WTC11 (cell line): Measurements from ENCODE around the gene ARHGAP45.

Source experiments
- ETV6 ChIP-seq: sonication (generic); formaldehyde crosslinking; IDR thresholded peaks from 2 replicates; pipeline ENCODE4 v1.8.1; 2022; ENCODE audit warnings: mild to moderate bottlenecking, missing genetic modification reagents
- NR3C1 ChIP-seq: sonication (generic); formaldehyde crosslinking; conservative IDR thresholded peaks from 2 replicates; pipeline ENCODE4 v1.8.1; 2023; ENCODE audit warnings: low read depth, mild to moderate bottlenecking, missing genetic modification reagents
- TF ChIP-seq, protein P1 (sequence below): fragments of 200-600 bp; IDR thresholded peaks from 2 replicates; pipeline ENCODE4 v1.8.0; 2022; ENCODE audit warnings: antibody characterized with exemption
- TF ChIP-seq, protein P2 (sequence below): sonication (generic); formaldehyde crosslinking; IDR thresholded peaks from 2 replicates; pipeline ENCODE4 v1.8.1; 2022; ENCODE audit warnings: low read depth, missing genetic modification reagents, borderline replicate concordance
- TF ChIP-seq, protein P3 (sequence below): sonication (generic); formaldehyde crosslinking; IDR thresholded peaks from 2 replicates; pipeline ENCODE4 v1.8.1; 2023; ENCODE audit warnings: mild to moderate bottlenecking, missing genetic modification reagents, borderline replicate concordance
- TF ChIP-seq, protein P4 (sequence below): sonication (generic); formaldehyde crosslinking; IDR thresholded peaks from 2 replicates; pipeline ENCODE4 v1.8.1; 2023; ENCODE audit warnings: mild to moderate bottlenecking, missing genetic modification reagents, moderate library complexity
- TF ChIP-seq, protein P5 (sequence below): sonication (generic); formaldehyde crosslinking; IDR thresholded peaks from 2 replicates; pipeline ENCODE4 v1.8.1; 2023; ENCODE audit warnings: mild to moderate bottlenecking, missing genetic modification reagents
- TF ChIP-seq, protein P6 (sequence below): fragments of 250-450 bp; sonication (Bioruptor Pico); IDR thresholded peaks from 2 replicates; pipeline ENCODE4 v1.9.0; 2021; ENCODE audit warnings: mild to moderate bottlenecking, borderline replicate concordance

DNA sequence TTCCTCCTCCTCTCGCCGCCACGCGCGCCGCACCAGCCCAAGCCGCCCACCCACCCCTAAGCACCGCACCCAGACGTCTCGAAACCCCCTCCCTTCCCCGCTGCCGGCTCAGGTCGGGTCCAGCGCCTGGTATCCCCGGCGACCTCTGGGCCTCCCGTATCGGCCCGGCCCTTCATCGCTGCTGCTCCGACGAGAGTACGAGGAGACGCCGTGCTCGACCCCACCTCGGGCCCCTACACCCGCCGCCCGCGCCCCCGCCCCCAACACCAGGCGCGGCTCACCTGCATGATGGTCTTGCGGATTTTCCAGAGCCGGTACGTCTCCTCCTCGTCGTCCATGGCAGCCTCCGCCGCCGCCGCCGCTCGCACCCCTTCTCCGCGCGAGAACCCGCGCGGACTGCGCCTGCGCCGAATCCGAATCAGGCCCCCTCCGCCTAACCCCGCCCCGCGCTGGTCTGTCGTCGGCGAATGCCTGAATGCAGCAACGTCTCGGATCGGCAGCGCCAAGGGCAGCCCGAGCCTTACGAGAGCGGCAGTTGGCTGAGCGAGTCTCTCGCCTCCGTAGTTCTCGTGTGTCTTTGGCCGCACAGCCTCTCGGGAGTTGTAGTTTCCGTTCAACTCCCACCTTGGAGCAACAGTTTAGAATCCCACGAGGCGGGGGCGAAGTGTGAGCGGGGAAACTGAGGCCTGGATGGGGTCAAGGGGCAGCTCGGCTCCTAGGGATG lies 28.2 kb downstream of the ARHGAP45 start, which contains the start of gene POLR2E:
- TF ChIP-seq, protein P1, sequence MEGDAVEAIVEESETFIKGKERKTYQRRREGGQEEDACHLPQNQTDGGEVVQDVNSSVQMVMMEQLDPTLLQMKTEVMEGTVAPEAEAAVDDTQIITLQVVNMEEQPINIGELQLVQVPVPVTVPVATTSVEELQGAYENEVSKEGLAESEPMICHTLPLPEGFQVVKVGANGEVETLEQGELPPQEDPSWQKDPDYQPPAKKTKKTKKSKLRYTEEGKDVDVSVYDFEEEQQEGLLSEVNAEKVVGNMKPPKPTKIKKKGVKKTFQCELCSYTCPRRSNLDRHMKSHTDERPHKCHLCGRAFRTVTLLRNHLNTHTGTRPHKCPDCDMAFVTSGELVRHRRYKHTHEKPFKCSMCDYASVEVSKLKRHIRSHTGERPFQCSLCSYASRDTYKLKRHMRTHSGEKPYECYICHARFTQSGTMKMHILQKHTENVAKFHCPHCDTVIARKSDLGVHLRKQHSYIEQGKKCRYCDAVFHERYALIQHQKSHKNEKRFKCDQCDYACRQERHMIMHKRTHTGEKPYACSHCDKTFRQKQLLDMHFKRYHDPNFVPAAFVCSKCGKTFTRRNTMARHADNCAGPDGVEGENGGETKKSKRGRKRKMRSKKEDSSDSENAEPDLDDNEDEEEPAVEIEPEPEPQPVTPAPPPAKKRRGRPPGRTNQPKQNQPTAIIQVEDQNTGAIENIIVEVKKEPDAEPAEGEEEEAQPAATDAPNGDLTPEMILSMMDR = no peak
- TF ChIP-seq, protein P2, sequence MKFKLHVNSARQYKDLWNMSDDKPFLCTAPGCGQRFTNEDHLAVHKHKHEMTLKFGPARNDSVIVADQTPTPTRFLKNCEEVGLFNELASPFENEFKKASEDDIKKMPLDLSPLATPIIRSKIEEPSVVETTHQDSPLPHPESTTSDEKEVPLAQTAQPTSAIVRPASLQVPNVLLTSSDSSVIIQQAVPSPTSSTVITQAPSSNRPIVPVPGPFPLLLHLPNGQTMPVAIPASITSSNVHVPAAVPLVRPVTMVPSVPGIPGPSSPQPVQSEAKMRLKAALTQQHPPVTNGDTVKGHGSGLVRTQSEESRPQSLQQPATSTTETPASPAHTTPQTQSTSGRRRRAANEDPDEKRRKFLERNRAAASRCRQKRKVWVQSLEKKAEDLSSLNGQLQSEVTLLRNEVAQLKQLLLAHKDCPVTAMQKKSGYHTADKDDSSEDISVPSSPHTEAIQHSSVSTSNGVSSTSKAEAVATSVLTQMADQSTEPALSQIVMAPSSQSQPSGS (CRISPR knock-in tag) = no peak
- TF ChIP-seq ETV6 (CRISPR knock-in tag) (no peak), NR3C1 (CRISPR knock-in tag) (no peak)
- TF ChIP-seq, protein P3, sequence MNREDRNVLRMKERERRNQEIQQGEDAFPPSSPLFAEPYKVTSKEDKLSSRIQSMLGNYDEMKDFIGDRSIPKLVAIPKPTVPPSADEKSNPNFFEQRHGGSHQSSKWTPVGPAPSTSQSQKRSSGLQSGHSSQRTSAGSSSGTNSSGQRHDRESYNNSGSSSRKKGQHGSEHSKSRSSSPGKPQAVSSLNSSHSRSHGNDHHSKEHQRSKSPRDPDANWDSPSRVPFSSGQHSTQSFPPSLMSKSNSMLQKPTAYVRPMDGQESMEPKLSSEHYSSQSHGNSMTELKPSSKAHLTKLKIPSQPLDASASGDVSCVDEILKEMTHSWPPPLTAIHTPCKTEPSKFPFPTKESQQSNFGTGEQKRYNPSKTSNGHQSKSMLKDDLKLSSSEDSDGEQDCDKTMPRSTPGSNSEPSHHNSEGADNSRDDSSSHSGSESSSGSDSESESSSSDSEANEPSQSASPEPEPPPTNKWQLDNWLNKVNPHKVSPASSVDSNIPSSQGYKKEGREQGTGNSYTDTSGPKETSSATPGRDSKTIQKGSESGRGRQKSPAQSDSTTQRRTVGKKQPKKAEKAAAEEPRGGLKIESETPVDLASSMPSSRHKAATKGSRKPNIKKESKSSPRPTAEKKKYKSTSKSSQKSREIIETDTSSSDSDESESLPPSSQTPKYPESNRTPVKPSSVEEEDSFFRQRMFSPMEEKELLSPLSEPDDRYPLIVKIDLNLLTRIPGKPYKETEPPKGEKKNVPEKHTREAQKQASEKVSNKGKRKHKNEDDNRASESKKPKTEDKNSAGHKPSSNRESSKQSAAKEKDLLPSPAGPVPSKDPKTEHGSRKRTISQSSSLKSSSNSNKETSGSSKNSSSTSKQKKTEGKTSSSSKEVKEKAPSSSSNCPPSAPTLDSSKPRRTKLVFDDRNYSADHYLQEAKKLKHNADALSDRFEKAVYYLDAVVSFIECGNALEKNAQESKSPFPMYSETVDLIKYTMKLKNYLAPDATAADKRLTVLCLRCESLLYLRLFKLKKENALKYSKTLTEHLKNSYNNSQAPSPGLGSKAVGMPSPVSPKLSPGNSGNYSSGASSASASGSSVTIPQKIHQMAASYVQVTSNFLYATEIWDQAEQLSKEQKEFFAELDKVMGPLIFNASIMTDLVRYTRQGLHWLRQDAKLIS (CRISPR knock-in tag) = no peak
- TF ChIP-seq, protein P4, sequence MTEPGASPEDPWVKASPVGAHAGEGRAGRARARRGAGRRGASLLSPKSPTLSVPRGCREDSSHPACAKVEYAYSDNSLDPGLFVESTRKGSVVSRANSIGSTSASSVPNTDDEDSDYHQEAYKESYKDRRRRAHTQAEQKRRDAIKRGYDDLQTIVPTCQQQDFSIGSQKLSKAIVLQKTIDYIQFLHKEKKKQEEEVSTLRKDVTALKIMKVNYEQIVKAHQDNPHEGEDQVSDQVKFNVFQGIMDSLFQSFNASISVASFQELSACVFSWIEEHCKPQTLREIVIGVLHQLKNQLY (CRISPR knock-in tag) = no peak
- TF ChIP-seq, protein P5, sequence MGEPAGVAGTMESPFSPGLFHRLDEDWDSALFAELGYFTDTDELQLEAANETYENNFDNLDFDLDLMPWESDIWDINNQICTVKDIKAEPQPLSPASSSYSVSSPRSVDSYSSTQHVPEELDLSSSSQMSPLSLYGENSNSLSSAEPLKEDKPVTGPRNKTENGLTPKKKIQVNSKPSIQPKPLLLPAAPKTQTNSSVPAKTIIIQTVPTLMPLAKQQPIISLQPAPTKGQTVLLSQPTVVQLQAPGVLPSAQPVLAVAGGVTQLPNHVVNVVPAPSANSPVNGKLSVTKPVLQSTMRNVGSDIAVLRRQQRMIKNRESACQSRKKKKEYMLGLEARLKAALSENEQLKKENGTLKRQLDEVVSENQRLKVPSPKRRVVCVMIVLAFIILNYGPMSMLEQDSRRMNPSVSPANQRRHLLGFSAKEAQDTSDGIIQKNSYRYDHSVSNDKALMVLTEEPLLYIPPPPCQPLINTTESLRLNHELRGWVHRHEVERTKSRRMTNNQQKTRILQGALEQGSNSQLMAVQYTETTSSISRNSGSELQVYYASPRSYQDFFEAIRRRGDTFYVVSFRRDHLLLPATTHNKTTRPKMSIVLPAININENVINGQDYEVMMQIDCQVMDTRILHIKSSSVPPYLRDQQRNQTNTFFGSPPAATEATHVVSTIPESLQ = no peak
- TF ChIP-seq, protein P6, sequence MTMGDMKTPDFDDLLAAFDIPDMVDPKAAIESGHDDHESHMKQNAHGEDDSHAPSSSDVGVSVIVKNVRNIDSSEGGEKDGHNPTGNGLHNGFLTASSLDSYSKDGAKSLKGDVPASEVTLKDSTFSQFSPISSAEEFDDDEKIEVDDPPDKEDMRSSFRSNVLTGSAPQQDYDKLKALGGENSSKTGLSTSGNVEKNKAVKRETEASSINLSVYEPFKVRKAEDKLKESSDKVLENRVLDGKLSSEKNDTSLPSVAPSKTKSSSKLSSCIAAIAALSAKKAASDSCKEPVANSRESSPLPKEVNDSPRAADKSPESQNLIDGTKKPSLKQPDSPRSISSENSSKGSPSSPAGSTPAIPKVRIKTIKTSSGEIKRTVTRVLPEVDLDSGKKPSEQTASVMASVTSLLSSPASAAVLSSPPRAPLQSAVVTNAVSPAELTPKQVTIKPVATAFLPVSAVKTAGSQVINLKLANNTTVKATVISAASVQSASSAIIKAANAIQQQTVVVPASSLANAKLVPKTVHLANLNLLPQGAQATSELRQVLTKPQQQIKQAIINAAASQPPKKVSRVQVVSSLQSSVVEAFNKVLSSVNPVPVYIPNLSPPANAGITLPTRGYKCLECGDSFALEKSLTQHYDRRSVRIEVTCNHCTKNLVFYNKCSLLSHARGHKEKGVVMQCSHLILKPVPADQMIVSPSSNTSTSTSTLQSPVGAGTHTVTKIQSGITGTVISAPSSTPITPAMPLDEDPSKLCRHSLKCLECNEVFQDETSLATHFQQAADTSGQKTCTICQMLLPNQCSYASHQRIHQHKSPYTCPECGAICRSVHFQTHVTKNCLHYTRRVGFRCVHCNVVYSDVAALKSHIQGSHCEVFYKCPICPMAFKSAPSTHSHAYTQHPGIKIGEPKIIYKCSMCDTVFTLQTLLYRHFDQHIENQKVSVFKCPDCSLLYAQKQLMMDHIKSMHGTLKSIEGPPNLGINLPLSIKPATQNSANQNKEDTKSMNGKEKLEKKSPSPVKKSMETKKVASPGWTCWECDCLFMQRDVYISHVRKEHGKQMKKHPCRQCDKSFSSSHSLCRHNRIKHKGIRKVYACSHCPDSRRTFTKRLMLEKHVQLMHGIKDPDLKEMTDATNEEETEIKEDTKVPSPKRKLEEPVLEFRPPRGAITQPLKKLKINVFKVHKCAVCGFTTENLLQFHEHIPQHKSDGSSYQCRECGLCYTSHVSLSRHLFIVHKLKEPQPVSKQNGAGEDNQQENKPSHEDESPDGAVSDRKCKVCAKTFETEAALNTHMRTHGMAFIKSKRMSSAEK (CRISPR knock-in tag) = no peak
